HCT116 (cell line): ENCODE measurements around the gene DMKN. TPM values are rescaled to one million over a fixed set of nuclear protein-coding genes. Genes with fewer than 3 reads are reported as not detected.
A peak's percentile ranks its signal among the peaks of the same experiment; 100 is the strongest.

ENCODE experiments used
- ATAC-seq: fragments of 200-7000 bp; cut with Tn5 transposase; 2 replicates; pipeline ENCODE4 v1.9.1; 2020; ENCODE audit warnings: mild to moderate bottlenecking, moderate library complexity
- BruUV-seq: library from RNA; stranded (reverse); fragments of 400-500 nt; replicated peaks from 2 replicates; lab custom pipeline; 2021; lab: Mats Ljungman, UMichigan
- CTCF ChIA-PET: fragments of 300-600 bp; sonication (Branson Sonifier 250); formaldehyde crosslinking; loops from one replicate; lab custom pipeline; 2021; ENCODE audit warnings: antibody characterized with exemption; lab: Charles Lee
- POLR2A ChIA-PET: fragments of 300-600, 350-600 bp; sonication (Branson Sonifier 250); formaldehyde crosslinking; loops from one replicate; lab custom pipeline; 2021; ENCODE audit warnings: antibody characterized with exemption; lab: Charles Lee
- RAD21 ChIA-PET, 2 experiments: fragments of 300-600 bp; sonication (Branson Sonifier 250); formaldehyde crosslinking; loops; one replicate each; lab custom pipeline; 2023; ENCODE audit warnings: low total read pairs in 2 of 2; ENCODE audit not compliant: uncharacterized antibody in 2 of 2, unreplicated experiment in 2 of 2, low non-redundant PET in 1 of 2; lab: Charles Lee
- DNase-seq: peaks from one replicate; pipeline ENCODE4 v3.0.0-alpha.2; 2010; ENCODE audit warnings: low read depth, low spot score
- H2AFZ ChIP-seq: fragments of 200-600 bp; shearing (Covaris generic), sonication (generic); 2 replicates; pipeline ENCODE4 v1.6.1; 2017; ENCODE audit warnings: low read depth, mixed run types, mixed read lengths, antibody characterized with exemption, low read length; ENCODE audit not compliant: poor library complexity, severe bottlenecking
- H3K27ac ChIP-seq: 2 replicates; pipeline ENCODE4 v1.5.1; 2012; ENCODE audit warnings: low read depth, low read length
- H3K27me3 ChIP-seq: fragments of 200-600 bp; sonication (generic); 2 replicates; pipeline ENCODE4 v1.6.1; 2016; ENCODE audit warnings: mixed run types, low read length, mixed read lengths; ENCODE audit not compliant: insufficient read depth
- H3K36me3 ChIP-seq, 2 experiments: fragments of 200-500 bp in 1 of 2; fragments of 200-600 bp in 1 of 2; sonication (Bioruptor generic) in 1 of 2; sonication (generic) in 1 of 2; 2 replicates each; pipeline versions ENCODE4 v1.5.1 to v1.6.1; 2014 to 2016; ENCODE audit warnings: low read length in 2 of 2, inconsistent platforms in 1 of 2, mixed read lengths in 1 of 2, mixed run types in 1 of 2; ENCODE audit not compliant: insufficient read depth in 2 of 2, control insufficient read depth in 1 of 2
- H3K4me1 ChIP-seq, 2 experiments: fragments of 200-600 bp in 1 of 2; sonication (generic) in 1 of 2; 2 replicates each; pipeline versions ENCODE4 v1.5.1 to v1.6.1; 2012 to 2017; ENCODE audit warnings: low read length in 2 of 2, inconsistent platforms in 1 of 2, mild to moderate bottlenecking in 1 of 2, mixed read lengths in 1 of 2, mixed run types in 1 of 2, moderate library complexity in 1 of 2; ENCODE audit not compliant: insufficient read depth in 2 of 2, control insufficient read depth in 1 of 2
- H3K4me2 ChIP-seq: fragments of 200-600 bp; sonication (generic); 2 replicates; pipeline ENCODE4 v1.6.1; 2017; ENCODE audit warnings: mixed run types, low read length, mixed read lengths
- H3K4me3 ChIP-seq, 2 experiments: fragments of 200-600 bp in 1 of 2; sonication (generic) in 1 of 2; replicated peaks in 1 of 2; 2 replicates each; pipeline ENCODE4 v1.5.1; 2011 to 2016; ENCODE audit warnings: low read length in 2 of 2, control low read depth in 1 of 2, low read depth in 1 of 2, mild to moderate bottlenecking in 1 of 2, mixed read lengths in 1 of 2, mixed run types in 1 of 2
- H3K79me2 ChIP-seq: fragments of 200-600 bp; sonication (generic); 2 replicates; pipeline ENCODE4 v1.6.1; 2017; ENCODE audit warnings: mild to moderate bottlenecking, mixed run types, low read length, moderate library complexity, mixed read lengths; ENCODE audit not compliant: insufficient read depth
- H3K9ac ChIP-seq: fragments of 200-600 bp; sonication (generic); 2 replicates; pipeline ENCODE4 v1.6.1; 2016; ENCODE audit warnings: low read length, mixed read lengths
- H3K9me2 ChIP-seq: fragments of 200-600 bp; sonication (generic), shearing (Covaris generic); 2 replicates; pipeline ENCODE4 v1.6.1; 2017; ENCODE audit warnings: mixed run types, mild to moderate bottlenecking, moderate library complexity; ENCODE audit not compliant: insufficient read depth
- H3K9me3 ChIP-seq, 2 experiments: fragments of 200-500 bp in 1 of 2; fragments of 200-600 bp in 1 of 2; sonication (Bioruptor generic) in 1 of 2; sonication (generic) in 1 of 2; 2 replicates each; pipeline ENCODE4 v1.6.1; 2014 to 2017; ENCODE audit warnings: low read length in 2 of 2, mixed read lengths in 2 of 2, inconsistent platforms in 1 of 2, low read depth in 1 of 2, mild to moderate bottlenecking in 1 of 2, mixed run types in 1 of 2, moderate library complexity in 1 of 2; ENCODE audit not compliant: control insufficient read depth in 1 of 2, insufficient read depth in 1 of 2
- H4K20me1 ChIP-seq: fragments of 200-600 bp; sonication (generic), shearing (Covaris generic); 2 replicates; pipeline ENCODE4 v1.6.1; 2017; ENCODE audit warnings: mixed run types, mild to moderate bottlenecking, moderate library complexity; ENCODE audit not compliant: insufficient read depth
- CEBPB ChIP-seq: IDR thresholded peaks from 2 replicates; pipeline ENCODE4 v1.6.1; 2012; ENCODE audit warnings: low read depth
- CTCF ChIP-seq, 3 experiments: fragments of 200-600 bp in 1 of 3; sonication (generic) in 1 of 3; IDR thresholded peaks in 2 of 3; conservative IDR thresholded peaks in 1 of 3; 2 replicates each; pipeline ENCODE4 v1.5.1; 2012 to 2017; ENCODE audit warnings: low read depth in 2 of 3, low read length in 2 of 3, antibody characterized with exemption in 1 of 3, borderline replicate concordance in 1 of 3, control low read depth in 1 of 3, mild to moderate bottlenecking in 1 of 3, mixed read lengths in 1 of 3, mixed run types in 1 of 3, moderate library complexity in 1 of 3; ENCODE audit not compliant: insufficient read depth in 1 of 3
- ELF1 ChIP-seq: IDR thresholded peaks from 2 replicates; pipeline ENCODE4 v1.6.1; 2012; ENCODE audit warnings: low read depth, borderline replicate concordance
- JUND ChIP-seq: IDR thresholded peaks from 2 replicates; pipeline ENCODE4 v1.6.1; 2012
- MAX ChIP-seq: IDR thresholded peaks from 2 replicates; pipeline ENCODE4 v1.6.1; 2012
- POLR2A ChIP-seq: IDR thresholded peaks from 2 replicates; pipeline ENCODE4 v1.7.0; 2011; ENCODE audit warnings: borderline replicate concordance; ENCODE audit not compliant: insufficient read depth, insufficient read length; ENCODE audit errors: extremely low read depth
- POLR2AphosphoS5 ChIP-seq: IDR thresholded peaks from 2 replicates; pipeline ENCODE4 v1.6.1; 2011; ENCODE audit warnings: mild to moderate bottlenecking, low read depth, low read length, moderate library complexity
- RAD21 ChIP-seq: IDR thresholded peaks from 2 replicates; pipeline ENCODE4 v1.6.1; 2012; ENCODE audit warnings: low read depth, mild to moderate bottlenecking
- REST ChIP-seq: IDR thresholded peaks from 2 replicates; pipeline ENCODE4 v1.6.1; 2012; ENCODE audit warnings: low read depth
- SIN3A ChIP-seq: IDR thresholded peaks from 2 replicates; pipeline ENCODE4 v1.6.1; 2012; ENCODE audit warnings: low read depth
- SP1 ChIP-seq: IDR thresholded peaks from 2 replicates; pipeline ENCODE4 v1.6.1; 2012; ENCODE audit warnings: low read depth
- SRF ChIP-seq: IDR thresholded peaks from 2 replicates; pipeline ENCODE4 v1.6.1; 2012; ENCODE audit warnings: low read depth
- ZFX ChIP-seq: fragments of 450-650 bp; IDR thresholded peaks from 2 replicates; pipeline ENCODE4 v1.6.1; 2017
- intact Hi-C: fragments of 100-400 bp; cut with micrococcal nuclease; formaldehyde crosslinking; loops from 2 replicates; pipeline ENCODE4 v1.10.0; 2022
- total RNA-seq: library from RNA; stranded (reverse); gene quantifications from one replicate; pipeline ENCODE4 v1.2.1, GENCODE V29; 2021; ENCODE audit not compliant: unreplicated experiment
- TF ChIP-seq, protein P1 (sequence below): IDR thresholded peaks from 2 replicates; pipeline ENCODE4 v1.6.1; 2012

The DMKN gene
- total RNA-seq, 1 experiment from 2014 or later, result 246 TPM

- DNase-seq, result no peak
- ChIA-PET POLR2A (interaction anchor here (0.9 kb wide), 1 partner anchor 46 kb away, joined by 3 read pairs; no protein-coding TSS in a partner anchor), CTCF (interaction anchor here (1.0 to 1.2 kb wide), 2 partner anchors 36 to 156 kb away, joined by 3 read pairs; no protein-coding TSS in a partner anchor), RAD21 (no interaction called here)
- TF ChIP-seq SP1, result no peak
- no peak overlapping the region for H3K9ac ChIP-seq
- no peak for ATAC-seq
- peak overlapping the region; percentile 61 for H2AFZ ChIP-seq
- no peak overlapping the region for H3K27ac ChIP-seq
- intact Hi-C loops, result no loop called here
- no peak overlapping the region for H3K4me3 ChIP-seq
- H3K36me3 ChIP-seq, result no peaks in the 10 kb centered on the region
- no peaks in the 10 kb centered on the region for H3K9me2 ChIP-seq
- no TSS peak for BruUV-seq
- H4K20me1 ChIP-seq, result no peaks in the 10 kb centered on the region
- H3K9me3 ChIP-seq, result no peaks in the 10 kb centered on the region
- peaks cover 0 to 12% of the 10 kb centered on the region in 2 experiments; a peak in 2 of 4 replicates for H3K4me1 ChIP-seq
- no peaks in the 10 kb centered on the region for H3K27me3 ChIP-seq
- no peaks in the 10 kb centered on the region for H3K79me2 ChIP-seq
- H3K4me2 ChIP-seq, result no peak overlapping the region
Observed at GRCh38 chr19:35556025-35556590, 42.7 kb upstream of the DMKN start.

DNA sequence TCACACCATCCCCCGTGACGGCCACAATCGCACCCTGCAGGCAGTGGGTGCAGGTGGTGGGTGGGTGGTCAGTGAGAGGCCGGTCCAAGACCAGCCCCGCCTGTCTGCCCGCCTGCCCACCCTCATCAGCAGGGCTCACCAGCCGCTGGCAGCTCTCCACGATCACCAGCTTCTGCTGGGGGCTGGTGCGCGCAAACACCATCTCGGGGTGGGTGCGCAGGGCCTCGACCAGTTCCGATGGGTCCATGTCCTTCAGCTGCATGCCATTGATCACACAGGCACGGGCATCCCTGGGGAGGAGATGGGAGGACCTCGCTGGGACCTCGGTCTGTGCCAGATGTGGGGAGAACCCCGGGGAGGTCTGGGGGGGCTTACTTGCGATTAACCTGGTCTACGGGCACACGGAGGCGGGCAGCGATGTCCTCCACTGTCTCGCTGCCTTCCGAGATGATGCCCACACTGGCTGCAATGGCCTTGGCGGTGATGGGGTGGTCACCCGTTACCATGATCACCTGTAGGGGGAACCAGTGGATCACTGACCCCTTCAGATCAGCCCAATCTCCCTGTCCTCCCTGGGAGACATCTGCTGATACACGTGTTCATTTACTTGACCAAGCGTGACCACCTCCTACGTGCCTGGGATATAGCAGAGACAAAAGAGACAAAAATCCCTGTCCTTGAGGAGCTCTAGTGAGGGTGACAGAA, 42.0 kb upstream of the DMKN start:
- no peak overlapping the region for H3K4me2 ChIP-seq
- H3K27me3 ChIP-seq, result no peaks in the 10 kb centered on the region
- CTCF ChIA-PET, result interaction anchor here (1.0 to 1.2 kb wide), 2 partner anchors 37 to 157 kb away, joined by 3 read pairs; no protein-coding TSS in a partner anchor
- intact Hi-C loops, result no loop called here
- no peaks in the 10 kb centered on the region for H3K9me2 ChIP-seq
- BruUV-seq, result no TSS peak
- RAD21 ChIA-PET, result no interaction called here
- H3K9me3 ChIP-seq, result no peaks in the 10 kb centered on the region
- no peak overlapping the region for H3K4me3 ChIP-seq
- H3K4me1 ChIP-seq, result peaks cover 0 to 12% of the 10 kb centered on the region in 2 experiments; a peak in 2 of 4 replicates
- DNase-seq, result peak; percentile 40
- H2AFZ ChIP-seq, result peak overlapping the region; percentile 61
- H3K27ac ChIP-seq, result no peak overlapping the region
- H3K79me2 ChIP-seq, result no peaks in the 10 kb centered on the region
- no peaks in the 10 kb centered on the region for H4K20me1 ChIP-seq
- H3K9ac ChIP-seq, result no peak overlapping the region
- H3K36me3 ChIP-seq, result no peaks in the 10 kb centered on the region
- POLR2A ChIA-PET, result interaction anchor here (0.9 kb wide), 1 partner anchor 45 kb away, joined by 3 read pairs; no protein-coding TSS in a partner anchor
- peak; percentile 55 for ATAC-seq
- TF ChIP-seq POLR2AphosphoS5 (no peak), MAX (peak; percentile 18; the same call in 1 of the 2 replicates), RAD21 (peak; percentile 72), ELF1 (no peak), POLR2A (no peak), CTCF (IDR thresholded peaks at IDR 0.05 in 2 of 3, conservative IDR thresholded peaks at IDR 0.05 in 1 of 3; ENCODE audit: borderline replicate concordance in 1 of 3, insufficient read depth in 1 of 3, low read depth in 2 of 3, low read length in 2 of 3) (peak; percentile 30 to 55 (median 53)), CEBPB (no peak), REST (no peak), ZFX (no peak), SIN3A (no peak), SRF (no peak), JUND (no peak)
- TF ChIP-seq, protein P1, sequence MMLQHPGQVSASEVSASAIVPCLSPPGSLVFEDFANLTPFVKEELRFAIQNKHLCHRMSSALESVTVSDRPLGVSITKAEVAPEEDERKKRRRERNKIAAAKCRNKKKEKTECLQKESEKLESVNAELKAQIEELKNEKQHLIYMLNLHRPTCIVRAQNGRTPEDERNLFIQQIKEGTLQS, result no peak
